Epithelial cell of proximal tubule (primary cell): ENCODE measurements around the gene COX17. TPM values are rescaled to one million over a fixed set of nuclear protein-coding genes. Genes with fewer than 3 reads are reported as not detected.

Source experiments
- DNase-seq: peaks from one replicate; pipeline ENCODE4 v3.0.0-alpha.2; 2011; ENCODE audit warnings: low read depth
- H3K4me3 ChIP-seq: 2 replicates; pipeline ENCODE4 v1.5.1; 2011; ENCODE audit warnings: low read depth, mild to moderate bottlenecking, low read length
- CTCF ChIP-seq: conservative IDR thresholded peaks from 2 replicates; pipeline ENCODE4 v1.5.1; 2012; ENCODE audit warnings: low read depth, mild to moderate bottlenecking, low read length
- total RNA-seq: library from RNA; depleted of rRNA; stranded (reverse); fragments of >200 nt; gene quantifications from 2 replicates; pipeline ENCODE4 v1.2.3, GENCODE V29; 2015

COX17 gene
- total RNA-seq, 1 donor from 2014 or later, result 91.1 TPM

GRCh38 chr3:119624002-119624720 is 53.0 kb downstream of the COX17 start:
- DNase-seq, result no peak
- no peak for TF ChIP-seq CTCF
- no peak overlapping the region for H3K4me3 ChIP-seq

- DNase-seq, result no peak
- TF ChIP-seq CTCF, result no peak
- H3K4me3 ChIP-seq, result no peak overlapping the region
Measured at GRCh38 chr3:119620899-119621298, 56.3 kb downstream of the COX17 start.

Other genes with a start within 250 kb of the COX17 start
- 17.4 and 28.2 TPM in 2 replicates for gene TMEM39A, start 213.8 kb downstream of the COX17 start, total RNA-seq
- gene POGLUT1, start 208.4 kb downstream of the COX17 start, total RNA-seq, result 7.2 and 10.8 TPM in 2 replicates
- gene TIMMDC1, start 178.9 kb downstream of the COX17 start, total RNA-seq, result 72.2 and 85.3 TPM in 2 replicates
- not detected in 2 replicates for gene CD80, start 117.8 kb downstream of the COX17 start, total RNA-seq
- 6.0 and 7.5 TPM in 2 replicates for gene ADPRH, start 97.9 kb downstream of the COX17 start, total RNA-seq
- 0.14 and 0.52 TPM in 2 replicates for gene PLA1A, start 79.5 kb downstream of the COX17 start, total RNA-seq
- gene POPDC2, start 16.8 kb downstream of the COX17 start, total RNA-seq, result 0.06 and 0.51 TPM in 2 replicates
- 2.1 and 2.2 TPM in 2 replicates for gene CFAP91, start 25.6 kb upstream of the COX17 start, total RNA-seq
- 0.14 and 0.69 TPM in 2 replicates for gene NR1I2, start 104.7 kb upstream of the COX17 start, total RNA-seq